Naive B cell (primary cell): ENCODE results near the gene ORC3. TPM values are rescaled to one million over a fixed set of nuclear protein-coding genes. Genes with fewer than 3 reads are reported as not detected.

ENCODE experiments used
- ATAC-seq, 2 donors: fragments of 150-1000 bp; cut with Tn5 transposase; 2 replicates each; pipeline ENCODE4 v1.10.0; 2021; ENCODE audit warnings: low read depth in 2 of 2, mild to moderate bottlenecking in 2 of 2, moderate library complexity in 2 of 2
- DNase-seq: peaks from one replicate; pipeline ENCODE4 v3.0.0; 2022
- H3K27ac Mint-ChIP-seq, 6 donors: one replicate each; pipeline ENCODE4 v1.8.0; 2020 to 2022; ENCODE audit warnings: mild to moderate bottlenecking in 6 of 6, mixed read lengths in 6 of 6, moderate library complexity in 5 of 6, inconsistent platforms in 2 of 6
- H3K27me3 Mint-ChIP-seq, 3 donors: one replicate each; pipeline ENCODE4 v1.8.0; 2021 to 2022; ENCODE audit warnings: mixed read lengths in 3 of 3, mild to moderate bottlenecking in 1 of 3
- H3K36me3 Mint-ChIP-seq, 2 donors: one replicate each; pipeline ENCODE4 v1.8.0; 2020 to 2022; ENCODE audit warnings: mixed read lengths in 2 of 2, inconsistent platforms in 1 of 2, mild to moderate bottlenecking in 1 of 2
- H3K4me1 Mint-ChIP-seq, 3 donors: one replicate each; pipeline ENCODE4 v1.8.0; 2020 to 2022; ENCODE audit warnings: mixed read lengths in 3 of 3, inconsistent platforms in 1 of 3, mild to moderate bottlenecking in 1 of 3, moderate library complexity in 1 of 3
- H3K4me3 Mint-ChIP-seq, 8 donors: one replicate each; pipeline ENCODE4 v1.8.0; 2020 to 2022; ENCODE audit warnings: mild to moderate bottlenecking in 8 of 8, mixed read lengths in 8 of 8, moderate library complexity in 8 of 8, inconsistent platforms in 2 of 8
- H3K9me3 Mint-ChIP-seq, 7 donors: one replicate each; pipeline ENCODE4 v1.8.0; 2020 to 2022; ENCODE audit warnings: mixed read lengths in 7 of 7, mild to moderate bottlenecking in 5 of 7, inconsistent platforms in 2 of 7, moderate library complexity in 1 of 7
- polyA plus RNA-seq, 6 donors: library from polyadenylated mRNA; unstranded; fragments of 300-500 nt; fragmentation: Illumina TruSeq; gene quantifications; one replicate each; pipeline ENCODE4 v1.2.3, GENCODE V29; 2021; ENCODE audit warnings: low read depth in 6 of 6

Gene ORC3
- polyA plus RNA-seq: 10 to 100 TPM; 34.4 to 68.4 (median 38.8) TPM

DNA sequence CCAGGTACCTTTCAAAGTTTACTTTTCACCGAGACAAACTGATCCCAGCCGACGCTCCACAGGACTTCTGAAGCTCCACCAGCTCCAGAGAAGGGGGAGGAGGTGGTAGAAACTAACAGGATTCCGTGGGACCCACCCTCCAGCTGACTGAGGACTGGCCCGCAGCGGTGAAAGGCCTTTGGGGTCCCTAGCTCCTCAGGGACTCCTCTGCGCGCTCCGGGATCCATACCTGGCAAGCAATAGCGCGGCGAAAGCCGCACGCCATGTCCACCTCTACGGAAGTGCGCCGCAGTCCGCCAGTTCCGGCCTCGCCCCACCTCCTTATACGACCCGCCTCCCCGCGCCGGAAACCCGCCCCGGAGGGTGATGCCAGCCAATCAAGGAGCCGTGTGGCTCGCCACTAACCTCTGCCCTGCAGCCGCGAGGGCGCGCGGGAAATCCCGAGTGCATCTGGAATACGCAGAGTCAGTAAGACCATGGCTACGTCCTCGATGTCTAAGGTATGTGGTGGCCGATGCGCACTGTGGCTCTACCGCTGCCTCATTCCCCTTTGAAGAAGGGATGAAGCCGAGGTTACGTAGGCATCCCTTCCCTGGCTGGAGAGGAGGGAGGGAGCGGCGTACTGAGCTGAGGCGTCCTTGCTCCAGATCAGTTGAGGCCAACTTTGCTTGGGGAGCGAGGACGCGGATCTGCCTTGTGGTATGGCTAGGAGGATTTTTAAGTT is at the start of gene ORC3, which contains the start of gene RARS2:
Gene ORC3, plus strand, starts transcription at position 443 of the 724 bp plus-strand sequence. Its CDS starts 34 bp downstream, at position 477.
Gene RARS2, minus strand, starts transcription at position 295 of the 724 bp plus-strand sequence. Its CDS starts 30 bp downstream, at position 265.
- Mint-ChIP-seq H3K9me3 (no peaks in the 10 kb centered on the region), H3K4me1 (peaks cover 33 to 70% (median 64%) of the 10 kb centered on the region in 3 donors)

DNA sequence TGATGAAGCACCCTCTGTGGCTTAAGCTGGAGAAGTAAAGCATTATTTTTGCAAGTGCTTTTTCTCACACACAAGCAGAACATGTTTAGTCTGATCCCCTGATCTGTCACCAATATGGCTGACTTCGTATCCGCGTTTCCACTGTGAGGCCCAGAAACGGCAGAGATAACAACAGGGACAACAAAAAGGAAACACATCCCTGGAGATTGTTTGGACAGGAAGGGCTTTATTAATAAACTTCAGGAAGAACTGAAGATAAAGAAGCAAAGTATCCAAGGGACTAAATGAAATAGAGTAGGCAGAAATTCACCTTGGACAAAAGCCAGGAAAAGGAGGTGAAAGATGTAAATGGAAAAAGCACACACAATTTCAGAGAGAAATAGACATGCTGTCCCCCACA is 49.4 kb upstream of the ORC3 start:
- peaks cover 0 to 16% (median 10%) of the 10 kb centered on the region in 7 donors for H3K9me3 Mint-ChIP-seq
- DNase-seq (no peak), ATAC-seq (no peak)
- H3K27me3 Mint-ChIP-seq: no peaks in the 10 kb centered on the region
- H3K4me3 Mint-ChIP-seq: no peak overlapping the region
- H3K27ac Mint-ChIP-seq: peak overlapping the region in 2 of 6 donors; percentile 18 to 41
- H3K4me1 Mint-ChIP-seq: peaks cover 8 to 20% (median 12%) of the 10 kb centered on the region in 3 donors
- peaks cover 21 to 34% of the 10 kb centered on the region in 2 donors for H3K36me3 Mint-ChIP-seq

More for the DNA sequence above, at the start of gene ORC3, which contains the start of gene RARS2:
- peak; percentile 99 for ATAC-seq
- peaks cover 0 to 4% of the 10 kb centered on the region in 2 donors for H3K36me3 Mint-ChIP-seq
- peak within 1 kb of the TSS; percentile 92 to 99 (median 96) for H3K27ac Mint-ChIP-seq
- H3K27me3 Mint-ChIP-seq: no peaks in the 10 kb centered on the region
- H3K4me3 Mint-ChIP-seq: peak within 1 kb of the TSS; percentile 95 to 100 (median 96)
- DNase-seq: peak; percentile 92

DNA sequence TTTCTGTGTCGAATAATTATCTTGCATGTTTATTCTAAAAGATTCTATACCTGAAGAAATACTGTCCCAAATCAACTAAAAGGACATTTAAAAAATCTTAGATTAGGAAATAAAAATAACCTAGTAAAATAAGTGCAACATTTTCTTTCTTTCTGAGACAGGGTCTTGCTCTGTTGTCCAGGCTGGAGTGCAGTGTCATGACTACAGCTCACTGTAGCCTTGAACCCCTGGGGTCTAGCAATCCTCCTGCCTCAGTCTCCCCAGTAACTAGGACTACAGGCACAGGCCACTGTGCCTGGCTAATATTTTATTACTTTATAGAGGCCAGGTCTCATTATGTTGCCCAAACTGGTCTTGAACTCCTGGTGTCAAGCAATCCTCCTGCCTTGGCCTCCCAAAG is 48.9 kb upstream of the ORC3 start:
- ATAC-seq (no peak), DNase-seq (no peak)
- Mint-ChIP-seq H3K9me3 (peaks cover 0 to 16% (median 10%) of the 10 kb centered on the region in 7 donors), H3K27ac (peak overlapping the region in 1 of 6 donors; percentile 41), H3K27me3 (no peaks in the 10 kb centered on the region), H3K36me3 (peaks cover 21 to 39% of the 10 kb centered on the region in 2 donors), H3K4me3 (no peak overlapping the region), H3K4me1 (peaks cover 8 to 20% (median 12%) of the 10 kb centered on the region in 3 donors)

DNA sequence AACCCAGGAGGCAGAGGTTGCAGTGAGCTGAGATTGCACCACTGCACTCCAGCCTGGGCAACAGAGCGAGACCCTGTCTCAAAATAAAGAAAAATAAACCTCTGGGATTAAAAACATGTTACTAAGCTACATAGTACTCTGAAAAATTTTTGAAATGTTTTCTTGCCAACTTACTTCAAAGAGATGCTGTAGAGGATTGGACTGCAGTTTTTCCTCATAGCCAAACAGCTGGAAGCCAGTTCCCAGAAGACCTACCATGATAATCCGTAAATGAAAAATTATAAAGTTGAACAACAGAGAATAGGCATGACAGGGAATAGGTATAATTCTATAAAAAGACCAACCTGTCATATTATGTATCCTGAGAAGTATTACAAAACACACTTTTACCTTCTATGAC is 48.2 kb upstream of the ORC3 start:
- no peak for ATAC-seq
- Mint-ChIP-seq H3K4me1 (peaks cover 8 to 20% (median 11%) of the 10 kb centered on the region in 3 donors), H3K36me3 (peaks cover 21 to 40% of the 10 kb centered on the region in 2 donors), H3K9me3 (peaks cover 0 to 16% (median 10%) of the 10 kb centered on the region in 7 donors), H3K4me3 (no peak overlapping the region), H3K27me3 (no peaks in the 10 kb centered on the region), H3K27ac (no peak overlapping the region)
- DNase-seq: no peak

DNA sequence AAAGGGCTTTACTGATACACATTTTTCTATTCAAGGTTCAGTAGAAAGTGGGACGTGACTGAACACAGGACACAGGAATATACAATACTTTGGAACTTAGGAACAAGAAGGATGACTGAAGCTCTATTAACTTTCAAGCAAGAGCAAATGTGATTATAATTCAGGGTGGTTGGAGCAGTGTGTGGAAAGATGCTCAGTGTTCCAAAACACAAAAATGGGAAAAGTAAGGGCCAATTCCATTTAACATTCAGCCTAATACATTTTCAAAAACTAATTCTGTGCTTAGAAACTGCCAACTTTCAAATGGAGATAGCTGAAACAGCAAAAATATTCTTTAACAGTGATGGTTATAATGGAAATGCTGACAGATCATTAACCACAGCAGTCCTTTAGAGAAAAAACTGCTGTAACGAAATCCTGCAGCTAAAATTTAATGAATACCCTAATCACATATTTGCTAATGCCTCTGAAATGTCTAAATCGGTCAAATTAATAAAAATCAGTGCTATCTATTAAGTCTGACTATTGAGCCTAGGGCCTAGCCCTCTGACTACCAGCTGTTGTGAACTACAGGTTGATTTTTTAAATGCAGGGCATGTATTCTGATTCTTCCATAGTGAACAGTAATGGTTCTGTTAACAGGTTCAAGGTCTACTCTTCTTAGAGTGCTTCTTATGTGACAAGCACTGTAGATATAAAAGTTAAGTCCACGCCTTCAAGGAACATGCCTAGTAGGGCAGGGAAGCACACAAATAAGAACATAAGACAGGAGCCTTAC is 46.0 kb upstream of the ORC3 start:
- peaks cover 21 to 36% of the 10 kb centered on the region in 2 donors for H3K36me3 Mint-ChIP-seq

DNA sequence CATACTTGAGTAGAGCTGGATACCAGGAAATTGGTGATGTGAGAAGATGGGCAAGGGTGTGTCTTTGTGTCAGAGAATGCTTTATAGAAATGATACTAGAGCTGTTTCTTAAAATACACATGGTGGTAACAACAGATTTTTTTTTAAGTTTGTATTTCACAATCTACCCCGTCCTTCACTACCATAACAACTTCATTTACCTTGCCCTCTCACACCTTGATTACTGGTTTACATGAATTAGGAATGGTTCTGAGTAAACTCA is 45.5 kb upstream of the ORC3 start:
- DNase-seq (no peak), ATAC-seq (no peak)
- Mint-ChIP-seq H3K4me3 (no peak overlapping the region), H3K27me3 (no peaks in the 10 kb centered on the region), H3K9me3 (peaks cover 0 to 13% (median 6%) of the 10 kb centered on the region in 7 donors), H3K36me3 (peaks cover 20 to 33% of the 10 kb centered on the region in 2 donors), H3K27ac (peak overlapping the region in 2 of 6 donors; percentile 8 to 29), H3K4me1 (peaks cover 4 to 13% (median 4%) of the 10 kb centered on the region in 3 donors)

More for the DNA sequence above, 46.0 kb upstream of the ORC3 start:
- no peak overlapping the region for H3K4me3 Mint-ChIP-seq
- peak overlapping the region in 2 of 6 donors; percentile 8 to 29 for H3K27ac Mint-ChIP-seq
- no peak for DNase-seq
- no peak for ATAC-seq
- no peaks in the 10 kb centered on the region for H3K27me3 Mint-ChIP-seq
- peaks cover 0 to 16% (median 10%) of the 10 kb centered on the region in 7 donors for H3K9me3 Mint-ChIP-seq
- H3K4me1 Mint-ChIP-seq: peaks cover 4 to 13% (median 4%) of the 10 kb centered on the region in 3 donors

DNA sequence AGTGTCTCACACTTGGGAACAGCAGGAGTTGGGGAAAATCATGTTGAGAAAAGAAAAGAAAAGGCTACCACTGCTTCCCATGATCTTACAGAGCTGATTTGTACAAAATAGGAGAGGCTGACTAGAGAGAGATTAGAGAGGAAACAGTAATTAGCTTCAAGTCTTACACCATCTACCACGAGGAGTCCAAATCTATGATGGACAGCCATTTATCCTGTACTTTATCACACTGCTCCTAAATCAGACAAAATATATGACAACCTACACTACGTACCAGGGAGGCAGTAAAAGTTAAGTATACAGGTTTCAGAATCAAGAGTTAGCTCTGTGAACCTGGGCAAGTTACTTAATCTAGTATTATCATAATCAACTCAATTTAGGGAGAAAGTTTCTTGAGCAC is 38.1 kb upstream of the ORC3 start:
- no peak for DNase-seq
- no peaks in the 10 kb centered on the region for H3K27me3 Mint-ChIP-seq
- ATAC-seq: no peak
- H3K4me1 Mint-ChIP-seq: no peaks in the 10 kb centered on the region
- no peak overlapping the region for H3K4me3 Mint-ChIP-seq
- H3K36me3 Mint-ChIP-seq: peaks cover 11 to 37% of the 10 kb centered on the region in 2 donors
- peak overlapping the region in 3 of 6 donors; percentile 18 to 39 (median 23) for H3K27ac Mint-ChIP-seq
- no peaks in the 10 kb centered on the region for H3K9me3 Mint-ChIP-seq

DNA sequence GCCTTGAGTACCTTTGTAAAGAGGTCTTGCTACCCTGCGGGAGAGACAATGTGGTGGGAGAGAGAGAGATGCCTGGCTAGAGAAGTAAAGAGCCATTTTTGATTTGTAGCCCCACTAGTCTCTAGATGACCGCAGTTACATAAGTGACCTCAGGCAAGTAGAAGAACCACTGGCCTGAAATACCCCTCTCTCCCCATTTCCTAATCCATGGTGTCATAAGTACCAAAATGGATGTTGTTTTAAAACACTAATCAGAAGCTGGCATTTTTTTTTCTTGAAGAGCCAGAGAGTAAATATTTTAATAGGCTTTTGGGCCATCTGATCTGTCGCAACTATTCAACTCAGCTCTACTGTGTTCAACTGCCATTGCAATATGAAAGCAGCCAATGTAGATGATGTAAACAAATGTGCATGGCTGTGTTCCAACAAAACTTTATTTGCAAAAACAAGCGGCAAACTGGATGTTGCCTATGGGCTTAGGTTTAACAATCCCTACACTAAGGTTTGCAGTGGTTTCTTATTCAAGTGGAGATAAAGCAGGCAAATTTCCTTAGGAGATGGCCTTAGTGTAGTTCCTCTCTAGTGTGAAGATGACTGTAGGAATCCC is 36.7 kb upstream of the ORC3 start:
- H3K4me3 Mint-ChIP-seq: no peak overlapping the region
- peaks cover 11 to 48% of the 10 kb centered on the region in 2 donors for H3K36me3 Mint-ChIP-seq
- peak overlapping the region in 3 of 6 donors; percentile 6 to 15 (median 13) for H3K27ac Mint-ChIP-seq
- ATAC-seq (no peak), DNase-seq (no peak)
- H3K27me3 Mint-ChIP-seq: no peaks in the 10 kb centered on the region
- peaks cover 0 to 3% (median 2%) of the 10 kb centered on the region in 3 donors for H3K4me1 Mint-ChIP-seq
- no peaks in the 10 kb centered on the region for H3K9me3 Mint-ChIP-seq

DNA sequence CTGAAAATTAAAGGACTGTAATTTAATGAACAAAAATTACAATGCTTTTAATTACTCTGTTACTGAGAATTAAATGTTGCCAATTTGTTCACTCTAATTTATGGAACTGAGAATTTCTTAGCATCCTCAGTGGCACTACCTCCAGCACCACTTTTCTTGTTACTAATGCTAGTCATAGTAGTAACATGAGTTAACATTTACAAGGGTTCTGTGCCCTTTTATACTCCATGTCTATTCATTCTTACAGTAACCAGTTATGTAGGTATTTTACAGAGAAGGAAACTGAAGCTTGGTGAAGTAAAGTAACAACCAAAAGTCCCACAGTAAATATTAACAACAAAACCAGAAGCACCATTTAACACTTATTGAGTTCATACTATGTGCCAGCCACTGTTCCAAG is 34.4 kb upstream of the ORC3 start:
- DNase-seq: no peak
- Mint-ChIP-seq H3K4me1 (peaks cover 0 to 5% (median 4%) of the 10 kb centered on the region in 3 donors), H3K27ac (peak overlapping the region in 1 of 6 donors; percentile 38), H3K9me3 (no peaks in the 10 kb centered on the region), H3K27me3 (no peaks in the 10 kb centered on the region), H3K36me3 (peaks cover 11 to 43% of the 10 kb centered on the region in 2 donors), H3K4me3 (no peak overlapping the region)
- no peak for ATAC-seq

DNA sequence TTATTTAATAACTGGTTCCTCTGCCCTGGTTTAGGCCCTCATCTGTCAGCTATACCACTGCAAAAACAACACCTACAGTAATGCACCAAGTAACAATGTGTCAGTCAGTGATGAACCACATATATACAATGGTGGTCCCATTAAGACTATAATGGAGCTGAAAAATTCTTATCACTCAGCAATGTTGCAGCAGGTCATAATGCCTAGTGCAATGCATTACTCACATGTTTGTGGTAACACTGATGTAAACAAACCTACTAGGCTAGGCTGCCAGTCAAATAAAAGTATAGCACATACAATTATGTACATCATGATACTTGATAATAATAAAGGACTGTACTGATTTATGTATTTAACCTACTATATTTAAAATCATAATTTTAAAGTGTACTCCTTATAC is 31.5 kb upstream of the ORC3 start:
- Mint-ChIP-seq H3K9me3 (no peaks in the 10 kb centered on the region), H3K4me1 (peaks cover 0 to 5% (median 4%) of the 10 kb centered on the region in 3 donors), H3K27me3 (no peaks in the 10 kb centered on the region)

DNA sequence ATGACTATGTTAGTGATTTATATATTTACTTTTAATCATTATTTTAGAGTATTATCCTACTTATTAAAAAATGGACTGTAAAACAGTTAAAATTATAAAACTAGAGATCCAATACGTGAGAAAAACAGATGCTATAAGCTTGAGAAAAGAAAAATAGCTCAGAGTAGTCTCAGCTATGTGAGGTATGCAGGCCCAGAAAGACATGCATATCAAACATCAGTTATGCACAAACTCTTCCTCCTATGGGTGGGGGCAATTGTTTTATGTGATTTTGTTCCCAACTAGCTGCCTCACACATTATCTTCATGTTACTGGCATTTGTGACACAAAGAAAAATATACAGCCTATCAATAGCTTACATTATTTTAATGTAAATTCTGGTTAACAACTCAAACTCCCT is 28.9 kb upstream of the ORC3 start:
- DNase-seq: no peak
- Mint-ChIP-seq H3K36me3 (peaks cover 21 to 34% of the 10 kb centered on the region in 2 donors), H3K9me3 (no peaks in the 10 kb centered on the region), H3K4me3 (no peak overlapping the region), H3K4me1 (peaks cover 3 to 5% (median 4%) of the 10 kb centered on the region in 3 donors), H3K27ac (no peak overlapping the region), H3K27me3 (no peaks in the 10 kb centered on the region)
- no peak for ATAC-seq

More for the DNA sequence above, 31.5 kb upstream of the ORC3 start:
- Mint-ChIP-seq H3K36me3 (peaks cover 14 to 37% of the 10 kb centered on the region in 2 donors), H3K27ac (peak overlapping the region in 1 of 6 donors; percentile 23), H3K4me3 (no peak overlapping the region)
- no peak for ATAC-seq
- no peak for DNase-seq

DNA sequence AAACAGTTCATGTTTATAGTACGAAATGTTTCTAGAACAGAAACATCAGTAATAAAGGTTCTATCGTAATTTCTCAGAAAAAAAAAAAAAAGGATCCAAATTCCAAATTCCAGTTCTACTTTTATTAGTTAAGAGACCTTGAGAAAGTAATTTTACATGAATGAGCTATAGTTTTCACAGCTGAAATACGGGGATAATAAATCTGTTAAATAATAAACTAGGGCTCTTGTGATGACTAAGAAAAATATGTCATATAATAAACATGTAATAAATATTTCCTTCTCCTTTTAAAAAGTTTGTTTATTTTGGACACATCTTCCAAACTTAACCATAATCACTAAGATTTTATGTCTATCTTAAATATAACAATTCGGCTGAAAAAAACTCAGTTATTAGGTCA is 17.9 kb upstream of the ORC3 start:
- no peak overlapping the region for H3K4me3 Mint-ChIP-seq
- H3K4me1 Mint-ChIP-seq: peaks cover 26 to 59% (median 46%) of the 10 kb centered on the region in 3 donors
- H3K27me3 Mint-ChIP-seq: no peaks in the 10 kb centered on the region
- no peak for ATAC-seq
- peaks cover 11% of the 10 kb centered on the region in 2 donors for H3K36me3 Mint-ChIP-seq
- peaks cover 0 to 2% (median 0%) of the 10 kb centered on the region in 7 donors for H3K9me3 Mint-ChIP-seq
- DNase-seq: no peak
- H3K27ac Mint-ChIP-seq: peak overlapping the region in 1 of 6 donors; percentile 14

DNA sequence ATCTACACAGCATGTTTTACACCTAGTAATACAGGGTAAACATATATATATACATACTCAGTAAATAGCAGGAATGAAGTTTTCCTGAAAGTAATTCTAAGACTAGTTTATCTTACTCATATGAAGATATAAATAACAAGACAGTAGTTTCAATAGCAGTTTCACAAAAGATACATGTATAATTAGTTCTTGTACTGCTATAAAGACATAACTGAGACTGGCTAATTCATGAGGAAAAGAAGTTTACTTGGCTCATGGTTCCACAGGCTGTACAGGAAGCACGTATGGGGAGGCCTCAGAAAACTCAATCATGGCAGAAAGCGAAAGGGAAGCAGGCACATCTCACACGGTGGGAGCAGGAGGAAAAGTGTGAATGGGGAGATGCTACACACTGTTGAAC is 17.1 kb upstream of the ORC3 start:
- Mint-ChIP-seq H3K27me3 (no peaks in the 10 kb centered on the region), H3K4me1 (peaks cover 26 to 59% (median 46%) of the 10 kb centered on the region in 3 donors), H3K9me3 (peaks cover 0 to 2% (median 0%) of the 10 kb centered on the region in 7 donors), H3K4me3 (no peak overlapping the region), H3K27ac (peak overlapping the region in 4 of 6 donors; percentile 5 to 85 (median 18)), H3K36me3 (peaks cover 11% of the 10 kb centered on the region in 2 donors)
- DNase-seq (no peak), ATAC-seq (no peak)
